Measurements from ENCODE around the gene IMPG1.

DNA sequence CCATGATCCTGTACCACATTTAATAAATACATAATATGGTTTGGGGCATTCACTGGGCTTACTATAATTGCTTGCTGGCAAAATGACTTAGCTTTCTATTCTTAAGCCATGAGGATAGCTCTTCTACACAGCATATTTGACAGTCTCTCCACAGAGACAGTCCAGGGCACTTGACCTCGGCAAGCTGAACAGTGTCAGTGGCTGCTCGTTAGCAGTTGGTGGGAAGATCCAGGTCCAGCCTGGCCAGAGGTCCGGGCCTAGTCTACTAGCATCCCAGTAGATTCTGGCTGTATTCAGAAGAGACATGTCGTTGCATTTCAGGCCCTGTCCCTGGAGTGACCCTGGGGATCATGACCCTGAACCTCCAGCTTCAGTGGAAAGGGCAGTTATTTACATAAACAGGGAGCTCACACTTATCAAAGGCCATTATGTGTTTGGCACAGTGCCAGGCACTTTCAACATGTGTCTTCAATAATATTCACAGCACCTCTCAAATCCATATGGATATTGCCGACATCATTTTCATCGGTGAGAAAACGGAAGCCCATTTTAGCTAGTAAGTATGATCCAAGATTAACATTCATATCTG, 139.0 kb downstream of the IMPG1 start:
- TF ChIP-seq, protein P1, sequence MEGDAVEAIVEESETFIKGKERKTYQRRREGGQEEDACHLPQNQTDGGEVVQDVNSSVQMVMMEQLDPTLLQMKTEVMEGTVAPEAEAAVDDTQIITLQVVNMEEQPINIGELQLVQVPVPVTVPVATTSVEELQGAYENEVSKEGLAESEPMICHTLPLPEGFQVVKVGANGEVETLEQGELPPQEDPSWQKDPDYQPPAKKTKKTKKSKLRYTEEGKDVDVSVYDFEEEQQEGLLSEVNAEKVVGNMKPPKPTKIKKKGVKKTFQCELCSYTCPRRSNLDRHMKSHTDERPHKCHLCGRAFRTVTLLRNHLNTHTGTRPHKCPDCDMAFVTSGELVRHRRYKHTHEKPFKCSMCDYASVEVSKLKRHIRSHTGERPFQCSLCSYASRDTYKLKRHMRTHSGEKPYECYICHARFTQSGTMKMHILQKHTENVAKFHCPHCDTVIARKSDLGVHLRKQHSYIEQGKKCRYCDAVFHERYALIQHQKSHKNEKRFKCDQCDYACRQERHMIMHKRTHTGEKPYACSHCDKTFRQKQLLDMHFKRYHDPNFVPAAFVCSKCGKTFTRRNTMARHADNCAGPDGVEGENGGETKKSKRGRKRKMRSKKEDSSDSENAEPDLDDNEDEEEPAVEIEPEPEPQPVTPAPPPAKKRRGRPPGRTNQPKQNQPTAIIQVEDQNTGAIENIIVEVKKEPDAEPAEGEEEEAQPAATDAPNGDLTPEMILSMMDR (conservative IDR thresholded peaks at IDR 0.05; ENCODE audit: low read length), result no peak
- TF ChIP-seq EZH2phosphoT487 (IDR thresholded peaks at IDR 0.05; ENCODE audit: borderline replicate concordance, low read depth, low read length), result no peak

Data from OCI-LY7 (cell line).